Activated T-cell treated with anti-CD3 and anti-CD28 coated beads, Interleukin-2, amount 50 U/mL, for 1 hour (primary cell): ENCODE measurements around the gene GAS7.
"Not testable (repeated sequence)": the region's sequence is repeated elsewhere in the genome, so short reads cannot be mapped to it uniquely, and the experiment has no call there.

Source experiments
- DNase-seq: peaks from one replicate; pipeline ENCODE4 v3.0.0-alpha.2; 2020

Gene GAS7

DNA sequence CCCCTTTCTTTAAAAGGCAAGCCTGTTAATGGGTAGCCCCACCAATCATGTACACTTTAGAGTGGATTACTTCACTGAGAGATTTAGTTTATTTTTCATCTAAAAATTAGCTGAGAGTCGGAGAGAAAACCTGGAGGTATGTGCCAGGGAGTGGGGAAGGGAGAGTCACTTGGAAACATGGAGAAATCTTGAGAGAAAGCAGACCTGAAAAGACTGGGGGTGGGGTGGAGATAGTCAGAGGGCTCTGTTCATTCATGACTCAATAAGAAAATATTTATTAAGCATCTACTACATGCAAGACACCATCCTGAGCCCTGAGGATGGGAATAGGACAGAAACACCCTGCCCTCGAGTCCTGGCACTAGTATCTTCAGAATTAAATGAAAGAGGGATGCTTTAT is 265.9 kb downstream of the GAS7 start:
- no peak for DNase-seq

DNA sequence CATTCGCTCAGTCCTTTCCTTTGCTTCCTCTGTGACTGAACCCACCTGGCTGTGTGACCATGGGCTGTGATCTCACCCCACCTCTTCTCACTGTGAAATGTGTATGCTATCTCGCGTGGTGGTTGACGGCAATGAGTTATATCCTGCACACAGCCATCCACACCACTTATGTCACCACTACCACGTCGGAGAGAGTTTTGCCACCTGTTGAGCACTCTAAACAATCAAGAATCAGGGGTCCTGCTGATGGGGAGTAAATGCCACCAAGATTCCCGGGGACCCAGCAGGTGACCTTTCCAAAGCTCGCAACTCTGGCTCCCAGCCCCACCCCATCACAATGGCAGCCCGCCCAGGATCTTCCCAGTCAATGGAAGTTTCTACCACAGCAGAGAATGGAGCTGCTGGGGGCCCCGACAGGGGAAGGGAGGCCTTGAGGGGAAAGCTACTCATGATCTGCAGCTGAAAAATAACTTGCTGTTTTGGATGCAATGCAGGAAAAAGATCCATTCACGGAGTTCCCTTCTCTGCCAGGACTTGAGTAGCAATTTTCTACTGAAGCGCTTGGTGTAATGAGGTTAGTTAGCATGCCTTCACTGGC is 267.2 kb downstream of the GAS7 start:
- no peak for DNase-seq

DNA sequence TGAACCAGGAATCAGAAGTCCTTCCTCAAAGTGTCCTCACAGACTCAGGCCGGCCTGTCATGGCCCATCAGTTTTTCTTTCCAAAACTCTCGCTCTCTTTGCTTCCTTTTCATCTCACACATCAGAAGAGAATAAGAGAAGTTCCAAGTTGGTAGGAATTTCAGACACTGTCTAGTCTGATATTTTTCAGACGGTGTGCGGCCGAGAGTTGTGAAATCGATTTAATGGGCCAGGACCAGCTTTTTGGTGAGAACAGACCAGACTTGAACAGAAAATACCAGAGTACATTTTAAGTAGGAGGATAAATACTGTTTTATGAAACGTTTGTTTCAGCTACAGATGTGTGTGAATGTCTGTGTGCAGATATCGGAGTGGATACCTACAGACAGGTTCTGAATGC is 268.5 kb downstream of the GAS7 start:
- DNase-seq: no peak

DNA sequence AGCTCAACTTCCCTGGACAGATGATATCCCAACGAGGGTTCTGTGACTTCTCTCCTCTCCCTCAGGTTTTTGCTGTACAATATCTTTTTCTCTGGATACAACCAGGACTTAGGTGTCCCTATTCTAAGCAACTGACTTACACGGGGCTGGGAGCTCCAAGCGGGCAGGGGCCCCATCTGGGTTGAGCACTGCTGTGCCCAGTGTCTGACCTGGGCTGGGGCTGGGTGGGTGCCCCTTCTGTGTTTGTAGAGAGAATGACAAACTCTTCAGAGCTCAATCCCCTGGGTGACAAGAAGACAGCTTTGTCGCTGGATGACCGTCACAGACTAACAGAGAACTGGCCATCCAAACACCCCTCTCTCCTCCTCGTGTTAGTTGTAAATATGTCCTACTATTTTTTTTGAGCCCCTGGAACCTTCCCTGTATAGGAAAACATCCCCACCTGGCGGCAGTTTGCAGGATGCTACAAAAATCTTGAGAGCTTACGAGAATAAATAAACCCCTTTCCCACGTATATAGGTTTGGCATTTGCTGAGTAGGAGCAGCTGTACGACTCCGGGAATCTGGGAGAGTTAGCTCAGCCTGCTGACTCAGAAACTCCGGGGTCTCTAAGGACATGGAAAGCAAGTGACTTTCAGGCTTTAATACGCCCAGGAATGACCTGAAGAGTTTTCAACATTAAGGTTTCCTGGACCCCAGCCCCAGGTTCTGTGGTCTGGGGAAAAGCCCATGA is 269.6 kb downstream of the GAS7 start:
- no peak for DNase-seq

DNA sequence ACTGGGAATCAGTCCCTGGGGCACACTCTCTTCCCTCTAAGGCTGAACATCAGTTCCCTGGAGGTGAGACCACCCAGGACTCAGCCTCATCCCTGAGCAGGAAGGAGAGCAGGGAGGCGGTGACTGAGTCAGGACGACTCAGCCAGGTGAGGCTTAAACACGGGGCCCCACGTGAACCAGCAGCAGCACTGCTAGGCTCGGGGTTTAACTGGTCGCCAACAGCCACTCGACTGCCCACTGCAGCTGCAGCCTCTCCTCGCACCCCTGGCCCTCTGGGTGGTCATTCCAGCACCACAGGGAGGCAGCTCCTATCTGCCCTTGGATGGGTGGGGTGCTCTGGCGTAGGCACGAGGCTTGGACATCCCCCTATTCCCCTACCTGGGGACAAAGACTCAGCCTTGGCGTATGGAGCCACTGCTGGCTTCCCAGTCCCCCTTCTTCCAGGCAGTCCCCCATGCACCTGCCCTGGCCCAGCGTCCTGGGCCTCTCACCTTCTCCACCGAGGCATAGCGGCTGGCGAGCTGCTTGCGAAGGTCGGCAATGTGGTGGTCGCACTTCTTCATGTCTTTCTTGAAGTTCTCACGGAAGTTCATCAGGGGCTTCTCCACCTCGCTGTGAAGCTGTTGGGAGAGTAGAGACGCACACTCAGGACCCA is 272.1 kb downstream of the GAS7 start:
- no peak for DNase-seq

DNA sequence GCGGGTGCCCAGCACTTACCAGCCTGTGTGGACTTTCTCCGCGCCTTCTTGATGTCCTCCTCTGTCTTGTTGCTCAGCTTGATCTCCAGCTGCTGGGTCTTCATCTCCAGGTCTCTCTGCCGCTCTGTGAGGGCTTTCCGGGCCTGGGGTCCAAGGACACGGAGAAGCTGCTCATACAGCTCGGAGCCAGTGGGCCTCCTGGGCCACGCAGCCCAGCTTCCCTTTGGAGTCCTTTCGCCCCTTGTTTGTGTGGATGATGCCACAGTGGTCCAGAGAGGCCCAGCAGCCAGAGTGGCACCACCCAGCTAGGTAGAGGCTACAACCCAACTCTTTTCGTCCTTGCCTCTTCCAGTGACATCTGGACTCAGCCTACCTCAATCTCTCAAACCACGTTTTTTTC is 272.9 kb downstream of the GAS7 start:
- DNase-seq: no peak

DNA sequence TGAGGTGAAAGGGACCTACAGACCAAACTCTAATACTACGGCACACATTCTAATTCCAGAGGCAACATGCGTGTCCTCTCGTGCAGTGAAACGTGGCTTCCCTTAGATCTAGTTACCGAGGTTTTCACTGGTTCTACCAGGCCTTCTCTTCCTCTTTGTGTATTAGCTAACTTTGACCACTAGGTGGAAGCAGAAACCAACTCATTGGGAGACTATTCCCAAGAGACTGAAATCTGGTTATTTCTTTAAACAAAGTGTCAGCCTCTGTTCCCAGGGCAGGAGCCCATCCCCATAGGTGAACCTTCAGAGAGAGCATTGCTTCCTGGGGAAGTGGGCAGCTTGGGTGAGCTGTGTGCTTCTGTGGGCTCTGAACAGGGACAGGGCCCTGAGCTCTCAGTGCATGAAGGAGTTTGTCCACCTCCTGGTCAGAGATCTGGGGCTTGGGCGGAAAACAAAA is 273.6 kb downstream of the GAS7 start:
- peak; percentile 19 for DNase-seq

DNA sequence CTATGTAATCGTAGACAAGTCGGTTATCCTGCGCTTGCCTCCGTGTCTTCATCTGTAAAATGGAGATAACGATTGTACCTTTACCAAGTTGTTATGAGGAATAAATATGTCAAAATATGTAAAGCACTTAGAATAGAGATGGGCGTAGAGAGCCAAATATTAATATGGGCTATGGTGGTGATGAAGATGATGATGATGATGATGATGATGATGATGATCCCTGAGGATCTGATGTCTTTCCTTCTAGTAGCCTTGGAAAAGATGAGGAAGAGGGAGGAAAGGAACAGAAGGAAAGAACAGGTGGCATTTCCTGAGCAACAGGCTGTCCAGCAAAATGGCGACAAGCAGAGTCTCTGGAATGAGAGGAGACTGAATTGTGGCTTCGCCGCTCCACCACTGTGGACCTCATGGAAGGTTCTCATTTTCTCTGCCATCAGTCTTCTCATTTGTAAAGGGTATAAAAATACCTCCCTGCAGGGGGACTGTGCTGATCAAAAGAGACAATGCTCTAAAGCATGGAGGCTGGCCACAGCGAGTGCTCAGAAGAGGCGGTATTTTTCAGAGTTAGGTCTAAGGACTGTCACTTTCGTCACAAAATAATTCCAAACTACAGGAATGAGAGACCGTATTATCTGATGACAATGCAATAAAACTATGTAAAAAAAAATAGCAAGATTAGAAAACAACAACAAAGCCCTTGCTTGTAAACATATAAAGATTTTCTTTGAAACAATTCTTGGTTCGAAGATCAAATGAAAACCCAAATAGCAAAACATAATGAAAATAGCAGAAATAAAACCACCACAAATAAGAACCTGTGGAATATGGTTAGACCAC is 276.2 kb downstream of the GAS7 start:
- DNase-seq: no peak

DNA sequence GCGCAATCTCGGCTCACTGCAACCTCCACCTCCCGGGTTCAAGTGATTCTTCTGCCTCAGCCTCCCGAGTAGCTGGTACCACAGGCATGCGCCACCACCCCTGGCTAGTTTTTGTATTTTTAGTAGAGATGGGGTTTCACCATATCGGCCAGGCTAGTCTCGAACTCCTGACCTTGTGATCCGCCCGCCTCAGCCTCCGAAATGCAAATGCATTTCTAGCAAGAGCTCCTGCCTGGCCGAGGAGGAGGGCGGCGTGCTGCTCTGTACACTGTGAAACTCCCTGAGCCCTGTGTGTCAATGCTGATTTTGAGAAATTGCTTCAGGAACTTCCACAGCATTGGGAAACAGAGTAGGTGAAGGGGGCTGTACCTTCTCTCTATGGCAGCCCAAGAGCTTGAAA is 277.2 kb downstream of the GAS7 start:
- not testable (repeated sequence) for DNase-seq

DNA sequence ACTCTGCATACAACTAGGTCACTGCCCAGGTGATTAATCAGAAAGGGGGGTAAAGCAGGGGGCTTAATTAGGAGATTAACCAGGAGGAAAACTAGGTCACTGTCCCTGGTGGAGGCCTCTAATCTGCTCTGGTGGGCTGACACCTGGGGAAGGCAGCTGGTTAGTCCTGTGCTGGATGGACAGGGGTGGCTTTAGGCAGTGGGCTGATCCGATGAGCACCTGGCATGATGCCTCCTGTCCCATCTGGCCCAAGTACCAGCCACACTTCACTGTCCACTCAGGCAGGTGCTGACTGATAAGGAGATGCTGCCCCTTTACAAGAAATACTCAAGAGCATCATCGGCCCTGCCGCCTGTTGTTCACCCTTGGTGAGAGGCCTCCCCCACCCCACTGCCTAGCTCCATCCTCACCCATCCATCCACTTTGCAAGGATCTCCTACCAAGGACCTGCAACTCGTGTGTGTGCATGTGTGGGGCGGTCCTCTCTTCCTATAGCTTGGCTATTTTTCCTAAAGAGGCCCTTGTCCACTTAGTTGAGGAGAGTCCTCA is 279.5 kb downstream of the GAS7 start:
- DNase-seq: no peak

DNA sequence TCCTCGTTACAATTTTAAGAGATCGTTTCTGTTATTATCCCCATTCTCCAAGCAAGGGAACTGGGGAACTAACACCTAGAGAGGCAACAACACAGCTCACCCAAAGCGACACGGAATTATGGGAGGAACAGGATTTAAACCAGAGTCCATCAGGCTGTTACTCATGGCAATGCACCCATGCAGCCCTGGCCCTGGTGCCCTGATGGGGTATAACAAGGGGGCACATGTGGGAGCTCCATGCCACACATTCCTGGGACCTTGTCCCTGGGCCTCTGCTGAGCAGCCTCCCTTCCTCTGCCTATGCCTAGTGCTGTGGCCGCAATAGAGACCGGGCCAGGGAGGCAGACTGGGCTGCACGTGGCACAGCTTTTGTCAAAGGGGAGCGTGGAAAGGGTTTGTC is 280.1 kb downstream of the GAS7 start:
- DNase-seq: no peak

DNA sequence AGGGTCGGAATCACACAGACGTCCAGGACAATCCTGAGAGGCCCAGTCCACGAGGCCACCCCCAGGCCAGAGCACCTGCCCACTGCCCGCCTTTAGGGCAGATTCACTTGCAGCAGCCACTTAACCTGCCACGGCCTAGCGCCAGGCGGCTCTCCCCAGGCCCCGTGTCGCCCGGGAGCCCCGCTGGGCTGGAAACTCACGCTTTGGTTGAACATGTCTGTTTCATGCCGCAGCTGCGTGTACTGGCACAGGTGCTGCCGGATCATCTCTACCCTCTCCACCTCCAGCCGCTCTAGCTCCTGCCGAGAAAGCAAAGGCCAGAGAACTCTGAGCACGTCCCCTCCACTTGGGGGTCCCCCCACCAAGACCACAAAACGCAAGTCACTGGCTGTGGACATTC is 280.6 kb downstream of the GAS7 start:
- no peak for DNase-seq

DNA sequence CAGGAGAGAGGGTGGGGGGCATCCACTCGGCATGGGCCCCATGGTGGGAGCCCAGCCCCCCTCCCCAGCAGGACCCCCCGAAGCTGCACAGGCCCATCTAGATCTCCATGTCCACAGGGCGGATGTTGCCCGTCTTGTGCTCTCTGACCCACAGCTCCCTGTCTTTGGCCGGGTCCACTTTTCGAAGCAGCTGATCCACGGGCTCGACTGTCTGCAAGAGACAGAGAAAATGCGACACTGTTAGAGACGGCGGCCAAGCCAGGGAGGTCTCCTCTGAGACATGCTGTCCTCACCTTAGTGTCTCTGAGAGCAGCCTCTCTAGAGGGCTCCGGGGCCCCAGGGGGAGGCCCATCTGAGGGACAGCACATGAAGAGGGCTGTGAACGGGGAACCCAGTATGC is 281.3 kb downstream of the GAS7 start:
- no peak for DNase-seq

DNA sequence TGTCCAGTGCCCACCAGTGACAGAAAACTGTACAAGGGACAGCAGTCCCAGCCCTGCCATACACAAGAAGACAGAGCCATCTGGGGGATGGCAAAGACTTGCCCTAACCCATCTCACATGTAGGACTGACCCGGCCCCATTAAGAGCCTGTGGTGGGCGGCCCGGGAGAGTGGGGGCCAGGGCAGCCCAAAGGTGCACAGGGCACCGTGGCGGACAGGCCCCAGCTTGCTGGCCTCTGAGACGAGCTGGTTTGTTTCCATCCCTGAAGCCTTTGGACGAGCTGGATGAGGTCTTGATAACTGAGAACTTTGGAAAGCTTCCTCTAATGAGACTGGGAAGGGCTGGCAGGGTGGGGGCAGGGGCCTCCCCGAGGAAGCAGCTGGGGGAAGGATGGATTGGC is 282.3 kb downstream of the GAS7 start:
- DNase-seq: no peak

DNA sequence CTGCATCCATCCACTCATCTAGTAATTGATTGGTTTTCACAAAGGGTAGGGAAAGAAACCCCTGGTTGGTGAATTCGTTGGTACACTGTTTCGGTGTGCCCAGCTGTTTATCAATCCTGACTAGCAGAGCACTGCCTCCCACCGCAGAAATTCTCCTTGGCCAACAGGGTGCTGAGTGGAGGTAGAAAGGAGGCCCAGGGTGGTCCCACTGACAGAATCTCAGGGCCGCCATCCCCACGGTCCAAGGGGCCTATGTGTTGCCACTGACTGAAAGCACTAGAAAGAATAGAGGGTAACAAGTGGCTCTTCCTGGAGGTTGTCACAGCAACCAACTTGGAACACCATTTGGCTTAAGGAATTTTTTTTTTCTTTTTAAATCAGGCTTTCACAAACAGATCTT is 284.9 kb downstream of the GAS7 start:
- DNase-seq: no peak

DNA sequence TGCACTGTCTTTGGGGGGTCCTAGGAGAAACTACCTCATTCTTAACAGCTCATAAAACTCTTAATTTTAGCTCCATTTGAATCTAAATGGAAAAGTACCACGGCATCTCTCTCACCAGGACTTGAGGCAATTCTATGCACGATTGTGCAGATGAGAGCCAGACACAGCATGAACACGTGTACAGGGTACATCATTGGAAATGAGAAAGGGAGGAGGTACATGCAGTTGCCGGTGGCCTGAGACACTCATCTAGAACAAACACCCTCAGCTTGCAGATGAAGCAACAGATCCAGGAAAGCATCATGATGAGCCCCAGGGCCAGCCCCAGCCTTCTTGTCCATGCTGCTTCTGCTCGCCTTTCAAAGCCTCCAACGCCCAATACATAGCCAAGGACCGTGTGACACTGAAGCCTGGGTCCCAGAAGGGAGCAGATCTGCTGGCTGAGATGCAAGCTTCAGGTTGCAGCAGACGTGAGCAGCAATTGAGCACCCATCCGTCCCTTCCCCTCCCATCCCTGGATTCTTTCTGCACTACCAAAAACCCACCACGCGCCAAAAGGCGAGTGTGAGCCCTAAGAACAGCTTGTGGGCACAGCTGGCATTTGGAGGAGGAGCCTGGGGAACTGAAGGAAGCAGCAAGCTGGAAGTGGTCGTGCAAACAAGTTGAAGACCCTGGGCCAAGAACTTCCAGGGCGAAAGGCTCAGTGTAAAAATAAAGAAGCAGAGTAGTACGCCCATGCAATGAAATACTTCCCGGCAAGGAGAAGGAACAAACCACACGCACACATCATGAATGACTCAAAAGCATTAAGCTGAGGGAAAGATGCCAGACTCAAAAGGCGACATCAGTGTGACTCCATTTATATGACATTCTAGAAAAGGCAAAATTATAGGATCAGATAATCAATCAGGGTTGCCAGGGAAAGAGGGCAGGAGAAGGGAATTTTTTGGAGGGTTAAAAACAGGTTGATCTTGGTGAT is 286.0 kb downstream of the GAS7 start:
- no peak for DNase-seq

DNA sequence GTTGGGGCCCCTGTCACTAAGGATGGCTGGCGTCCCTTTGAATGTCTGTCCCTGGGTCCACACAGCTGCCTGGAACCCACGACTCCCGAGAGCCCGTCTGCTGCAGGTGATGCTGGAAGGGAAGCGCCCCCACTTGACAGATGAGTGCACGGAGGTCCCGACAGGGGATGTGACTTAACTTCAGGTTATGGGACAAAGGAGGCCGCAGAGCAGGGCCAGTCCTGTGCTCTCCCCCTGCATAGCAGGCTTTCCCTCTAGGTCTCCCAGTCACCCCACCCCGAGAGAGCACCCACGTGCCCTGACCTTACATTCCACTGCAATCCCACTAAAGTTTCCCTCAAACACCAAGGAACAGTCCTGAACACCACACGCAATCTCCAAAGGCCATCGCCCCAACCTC is 287.3 kb downstream of the GAS7 start:
- no peak for DNase-seq

DNA sequence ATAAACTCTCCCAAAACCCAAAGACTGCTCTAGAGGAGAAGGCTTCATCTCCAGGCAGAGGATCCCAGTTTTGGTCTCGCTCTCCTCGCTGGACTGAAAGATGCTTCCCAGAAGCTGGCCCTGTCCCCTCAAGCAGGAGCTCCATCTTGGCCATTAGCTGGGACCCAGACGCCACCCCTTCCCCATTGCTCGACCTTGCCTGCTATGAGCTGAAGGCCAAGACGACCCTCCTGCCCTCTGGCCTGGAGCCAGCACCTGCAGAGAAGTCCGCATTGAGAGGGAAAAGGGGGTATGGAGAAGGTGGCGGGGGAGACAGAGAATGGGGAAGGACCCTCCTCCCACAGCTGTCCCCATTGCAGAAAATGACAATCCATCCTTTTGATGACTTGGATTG is 289.8 kb downstream of the GAS7 start:
- no peak for DNase-seq

DNA sequence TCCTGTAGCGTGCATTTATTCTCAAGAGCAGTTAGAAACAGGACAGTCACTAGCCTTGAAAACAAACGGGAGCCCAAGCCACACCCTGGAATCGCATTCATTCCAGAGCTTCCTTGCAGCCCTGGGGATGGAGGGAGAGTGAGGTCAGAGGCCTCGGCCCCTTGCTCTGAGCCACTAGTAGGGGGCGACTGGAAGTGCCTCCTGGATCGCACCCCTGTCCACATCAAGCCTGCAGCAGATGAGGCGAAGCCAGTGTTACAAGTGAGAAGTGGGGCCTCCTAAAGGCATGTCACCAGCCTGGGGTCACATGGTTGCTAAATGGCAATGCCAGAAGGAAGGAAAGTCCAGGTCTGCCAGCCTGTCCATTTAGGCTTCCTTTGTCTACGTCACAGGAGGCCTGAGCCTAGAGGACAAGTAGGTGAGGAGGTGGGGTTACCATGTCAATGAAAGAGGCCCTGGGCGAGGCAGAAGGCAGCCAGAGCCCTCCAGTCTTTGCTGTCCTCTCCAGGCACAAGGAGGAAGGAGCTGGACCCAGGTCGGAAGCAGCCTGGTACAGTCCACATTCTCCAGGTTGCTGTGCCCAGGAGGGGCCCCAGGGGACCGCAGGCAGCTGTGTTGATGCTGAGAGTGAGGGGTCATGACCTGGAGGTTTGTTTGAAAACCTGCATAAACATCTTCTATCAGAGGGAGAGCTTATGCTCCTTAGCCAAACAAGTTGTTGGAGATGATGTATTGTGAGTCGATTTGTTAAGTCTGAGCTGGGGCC is 290.3 kb downstream of the GAS7 start:
- no peak for DNase-seq

DNA sequence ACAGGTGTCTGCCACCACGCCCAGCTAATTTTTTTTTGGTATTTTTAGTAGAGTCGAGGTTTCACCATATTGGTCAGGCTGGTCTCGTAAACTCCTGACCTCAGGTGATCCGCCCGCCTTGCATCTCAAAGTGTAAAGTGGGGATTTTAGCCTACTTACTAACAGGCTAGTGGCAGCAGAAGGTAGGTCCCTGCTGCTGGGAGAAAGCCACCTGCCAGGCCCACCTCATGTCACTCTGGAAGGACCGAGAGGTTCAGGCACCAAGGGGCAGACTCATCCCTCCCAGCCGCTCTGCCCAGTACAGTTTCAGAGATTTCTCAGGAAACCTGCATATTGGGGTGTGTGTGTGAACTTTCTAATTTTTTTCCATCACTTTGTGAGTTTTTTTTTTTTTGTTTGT is 291.3 kb downstream of the GAS7 start:
- no peak for DNase-seq

DNA sequence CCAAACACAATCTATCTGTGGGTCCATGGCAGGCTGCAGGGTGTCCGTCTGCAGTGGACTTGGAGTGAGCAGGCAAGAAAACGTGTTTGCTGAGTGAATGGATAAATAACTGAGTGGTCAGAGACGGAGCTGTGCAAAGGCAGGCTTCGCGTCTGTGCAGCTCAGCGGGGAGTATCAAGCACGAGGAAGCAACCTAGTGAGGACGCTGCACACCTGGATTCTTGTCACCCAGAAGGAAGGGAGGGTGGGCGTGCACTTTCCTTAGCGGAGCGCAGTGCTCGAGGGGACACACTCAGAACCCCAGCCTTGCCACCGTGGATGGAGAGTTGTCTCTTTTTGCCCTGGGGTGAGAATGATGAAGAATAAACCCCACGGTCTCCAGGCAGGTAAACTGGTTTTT is 291.8 kb downstream of the GAS7 start:
- no peak for DNase-seq
